NCI-H2107 (cell line): ENCODE measurements around the gene MAD1L1.

ENCODE experiments used
- DNase-seq: peaks from one replicate; lab custom pipeline; 2025; lab: John Stamatoyannopoulos, UW

MAD1L1 gene

DNA sequence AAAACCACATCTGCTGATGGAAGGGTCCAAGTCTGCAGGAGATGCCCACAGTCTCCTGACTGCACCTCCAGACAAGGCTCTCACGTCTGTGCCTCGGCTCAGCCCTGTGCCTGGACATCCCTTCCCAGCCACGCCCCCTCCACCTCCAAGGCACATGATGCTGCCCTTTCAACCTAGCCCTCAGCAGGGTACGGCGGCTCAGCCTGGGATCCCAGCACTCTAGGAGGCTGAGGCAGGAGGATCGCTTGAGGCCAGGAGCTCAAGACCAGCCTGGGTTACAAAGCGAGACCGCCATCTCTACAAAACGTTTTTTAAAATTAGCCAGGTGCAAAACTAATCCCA lies 14.3 kb downstream of the MAD1L1 start:
- no peak for DNase-seq

- no peak for DNase-seq
These were observed 14.9 kb downstream of the MAD1L1 start for GRCh38 chr7:2217716-2218443.

DNA sequence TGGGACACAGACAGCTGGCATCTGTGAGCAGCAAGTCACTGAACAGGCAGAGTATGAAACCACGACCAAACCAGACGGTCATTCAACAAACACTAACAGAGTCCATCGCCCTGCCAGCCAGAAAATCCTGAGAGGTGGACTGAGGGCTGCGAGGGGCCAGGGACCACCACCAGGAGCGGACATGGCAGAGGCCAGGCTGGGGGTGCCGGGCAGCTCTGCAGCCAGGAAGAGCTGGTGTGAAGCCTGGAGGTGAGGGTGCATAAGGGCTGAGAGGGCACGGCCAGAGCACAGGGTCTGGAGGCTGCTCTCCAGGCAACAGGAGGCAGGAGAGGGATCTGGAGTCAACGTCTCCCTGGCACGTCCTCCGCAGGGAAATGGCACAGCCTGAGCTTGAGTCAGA lies 15.5 kb downstream of the MAD1L1 start:
- DNase-seq, result no peak

DNA sequence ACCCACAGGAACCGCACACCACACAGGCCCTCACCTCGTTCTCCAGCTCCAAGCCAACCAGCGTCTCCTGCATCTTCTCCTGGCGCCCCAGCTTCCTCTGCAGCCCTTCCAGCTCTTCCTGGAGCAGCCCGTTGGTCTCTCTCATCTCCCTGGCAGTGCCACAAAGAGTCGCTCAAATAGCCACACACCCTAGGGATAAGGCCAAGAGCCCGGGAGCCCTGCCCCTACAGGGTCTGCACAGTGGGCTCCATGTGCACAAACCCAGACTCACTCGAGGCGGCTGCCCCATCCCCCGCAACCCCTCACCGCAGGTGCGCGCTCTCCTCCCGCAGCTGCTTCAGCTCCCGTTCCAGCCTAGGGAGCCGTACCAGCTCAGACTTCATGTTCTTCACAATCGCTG lies 16.9 kb downstream of the MAD1L1 start:
- DNase-seq, result no peak

- DNase-seq, result no peak
These were observed 18.1 kb downstream of the MAD1L1 start for GRCh38 chr7:2214636-2215035.

DNA sequence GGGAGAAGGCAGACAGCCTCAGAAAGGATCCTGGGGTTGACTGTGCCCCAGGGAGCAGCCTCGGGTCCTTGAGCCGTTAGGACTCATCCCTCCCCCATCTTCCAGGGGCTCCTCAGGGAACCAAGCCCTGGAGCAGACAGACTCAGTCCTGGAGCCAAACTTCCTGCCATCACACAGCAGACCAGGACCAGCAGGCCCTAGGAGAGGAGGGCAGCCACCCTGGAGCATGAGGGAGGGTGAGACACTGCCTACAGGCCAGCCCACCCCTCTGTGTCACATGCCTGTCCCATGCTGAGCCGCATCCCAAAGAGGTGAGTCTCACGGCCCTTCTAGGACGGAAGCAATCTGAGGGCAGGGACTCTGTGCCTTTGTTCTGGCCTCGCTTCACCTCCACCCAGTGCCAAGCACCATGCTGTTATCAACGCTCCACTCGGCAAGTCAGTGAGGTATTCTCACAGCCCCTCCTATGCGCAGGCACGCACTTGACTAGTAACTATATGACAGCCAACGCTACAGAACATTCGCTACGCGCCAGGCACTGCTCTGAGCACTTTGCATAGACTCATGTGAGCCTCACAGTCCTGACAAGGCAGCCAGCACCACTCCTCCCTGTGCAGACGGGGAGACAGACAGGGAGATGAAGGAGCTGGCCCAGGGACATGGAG lies 19.1 kb downstream of the MAD1L1 start:
- no peak for DNase-seq

- no peak for DNase-seq
These were observed 19.8 kb downstream of the MAD1L1 start for GRCh38 chr7:2212906-2213305.

DNA sequence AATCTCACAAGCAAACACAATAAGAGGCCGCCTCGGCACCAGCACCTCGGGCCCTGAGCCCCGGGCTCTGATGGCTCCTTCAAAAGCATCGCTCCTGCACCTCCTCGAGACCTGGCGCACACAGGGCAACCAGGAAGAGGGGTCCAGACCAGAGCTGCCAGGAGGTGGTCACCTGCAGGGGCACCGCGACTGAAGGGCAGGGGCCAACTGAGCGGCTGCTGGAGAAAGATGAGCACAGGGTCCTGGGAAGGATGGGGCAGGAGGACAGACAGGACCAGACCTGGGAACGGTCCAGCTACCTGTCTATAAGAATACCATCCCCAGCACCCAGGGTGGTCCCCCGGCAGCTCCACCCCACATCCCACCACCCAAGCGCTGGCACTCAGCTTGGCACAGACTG lies 20.8 kb downstream of the MAD1L1 start:
- DNase-seq, result no peak

DNA sequence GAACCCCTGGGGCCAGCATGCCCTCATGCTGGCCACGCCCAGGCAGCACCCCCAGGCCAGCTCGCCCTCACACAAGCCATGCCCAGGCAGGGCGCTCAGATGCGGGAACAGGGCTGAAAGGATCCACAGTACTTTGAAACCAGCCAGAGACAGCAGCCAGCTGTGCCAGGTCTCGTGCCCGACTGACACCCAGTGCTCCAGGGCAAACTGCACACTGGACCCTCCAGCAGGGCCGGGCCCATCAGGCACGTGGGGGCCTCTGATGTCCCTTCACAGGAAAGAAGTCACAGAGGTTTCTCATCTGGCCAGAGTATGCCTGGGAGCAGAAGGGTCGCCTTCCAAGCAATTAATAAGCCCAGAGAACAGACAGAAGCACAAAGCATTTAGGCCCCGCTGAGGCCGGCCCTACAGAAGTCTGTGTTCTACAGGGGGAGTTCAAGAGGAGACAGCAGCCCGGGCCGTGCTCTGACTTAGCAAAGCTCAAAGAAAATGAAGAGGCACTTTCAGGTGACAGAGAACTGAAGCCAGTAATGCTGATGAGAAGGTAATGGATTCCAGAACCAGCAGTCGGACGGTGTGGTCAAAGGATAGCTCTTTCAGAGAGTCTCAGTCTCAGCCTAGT lies 21.4 kb downstream of the MAD1L1 start:
- DNase-seq, result no peak

DNA sequence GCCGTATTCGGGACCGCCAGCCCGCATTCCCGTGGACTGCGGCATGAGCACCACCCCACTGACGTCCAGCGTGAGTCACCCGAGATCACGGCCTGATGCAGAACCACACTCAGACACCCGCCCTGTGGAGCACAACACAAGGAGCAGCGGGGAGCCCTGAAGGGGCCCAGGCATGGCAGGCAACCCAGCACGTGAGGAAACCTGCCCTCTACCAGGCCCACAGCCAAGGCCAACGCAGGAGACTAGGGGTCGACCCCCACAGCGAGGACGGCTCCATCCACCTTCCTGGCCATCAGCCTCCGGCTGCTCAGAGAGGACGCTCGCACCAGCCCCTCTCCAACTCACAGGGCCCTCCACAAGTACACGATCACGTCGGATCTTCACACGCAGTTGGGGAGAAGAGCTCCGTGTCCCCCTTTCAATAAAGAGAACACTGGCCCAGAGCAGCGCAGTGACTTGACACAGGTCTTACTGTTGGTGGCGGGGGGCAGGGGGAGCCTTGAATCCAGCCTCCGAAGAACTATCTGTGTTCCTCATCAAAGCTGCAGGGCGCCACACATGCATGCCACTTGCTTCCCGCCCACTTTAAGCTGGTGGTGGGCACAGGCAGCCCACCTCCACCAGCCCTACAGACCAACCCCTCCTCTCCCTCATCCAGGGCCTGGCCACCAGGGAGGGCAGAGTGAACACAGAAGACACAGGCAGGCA lies 22.0 kb downstream of the MAD1L1 start:
- DNase-seq, result no peak

DNA sequence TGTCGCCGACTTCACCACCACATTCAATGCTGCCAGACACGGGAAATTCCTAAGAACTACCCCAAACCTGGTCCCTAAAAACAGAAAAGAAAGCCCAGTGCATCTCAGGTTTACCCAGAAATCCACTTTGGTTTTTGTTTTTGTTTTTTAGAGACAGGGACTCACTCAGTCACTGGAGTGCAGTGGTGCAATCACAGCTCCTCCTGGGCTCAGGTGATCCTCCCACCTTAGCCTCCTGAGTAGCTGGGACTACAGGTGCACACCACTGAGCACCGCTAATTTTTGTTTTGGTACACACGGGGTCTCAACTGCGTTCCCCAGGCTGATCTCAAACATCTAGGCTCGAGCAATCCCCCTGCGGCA lies 22.8 kb downstream of the MAD1L1 start:
- DNase-seq, result no peak

- peak; percentile 73 for DNase-seq
These were observed 23.4 kb downstream of the MAD1L1 start for GRCh38 chr7:2209146-2209960.

- DNase-seq, result no peak
These were observed 24.0 kb downstream of the MAD1L1 start for GRCh38 chr7:2208712-2209111.

- no peak for DNase-seq
These were observed 27.5 kb downstream of the MAD1L1 start for GRCh38 chr7:2205036-2205780.

DNA sequence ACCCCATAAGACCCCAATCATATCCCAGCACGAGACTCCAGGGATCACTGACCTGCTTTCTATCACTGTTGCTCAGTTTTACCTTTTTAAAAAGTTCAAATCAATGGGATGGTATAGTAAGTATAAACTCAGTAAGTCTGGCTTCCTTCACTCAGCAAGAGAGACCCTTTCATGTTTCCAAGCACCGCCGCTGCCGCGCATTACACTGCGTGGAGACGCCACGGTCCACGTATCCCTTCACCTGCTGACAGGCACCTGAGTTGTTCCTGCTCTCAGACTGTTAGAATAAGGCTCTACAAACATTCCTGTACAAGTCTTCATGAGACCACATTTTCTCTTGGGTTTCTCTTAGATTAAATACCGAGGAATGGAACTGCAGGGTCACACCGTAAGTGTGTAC lies 28.3 kb downstream of the MAD1L1 start:
- DNase-seq, result no peak

DNA sequence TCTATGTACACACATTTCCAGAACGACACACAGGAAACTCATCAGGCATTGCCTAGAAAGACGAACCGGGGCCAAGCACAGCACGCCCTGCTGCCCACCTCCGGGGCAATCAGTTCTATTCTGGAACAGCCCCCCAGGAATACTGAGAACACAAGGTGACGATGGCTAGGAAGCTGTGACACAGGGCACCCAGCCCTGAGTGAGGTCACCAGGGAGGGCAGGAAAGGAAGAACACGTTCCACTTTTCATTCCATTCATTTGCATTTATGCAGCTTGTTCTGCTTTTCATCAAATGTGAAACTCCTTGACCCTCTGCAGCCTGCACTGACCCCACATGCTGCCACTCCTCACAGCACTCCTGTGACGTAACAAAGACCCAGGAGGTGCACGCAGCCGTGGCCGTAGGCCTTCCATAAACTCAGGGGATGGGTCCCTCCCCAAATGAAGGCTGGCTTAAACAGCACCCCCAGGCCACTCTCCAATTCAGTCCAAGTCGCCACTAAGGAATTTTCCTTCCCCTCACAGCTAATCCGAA lies 28.9 kb downstream of the MAD1L1 start:
- DNase-seq, result no peak

GRCh38 chr7:2202901-2203765 lies 29.6 kb downstream of the MAD1L1 start:
- DNase-seq, result no peak

DNA sequence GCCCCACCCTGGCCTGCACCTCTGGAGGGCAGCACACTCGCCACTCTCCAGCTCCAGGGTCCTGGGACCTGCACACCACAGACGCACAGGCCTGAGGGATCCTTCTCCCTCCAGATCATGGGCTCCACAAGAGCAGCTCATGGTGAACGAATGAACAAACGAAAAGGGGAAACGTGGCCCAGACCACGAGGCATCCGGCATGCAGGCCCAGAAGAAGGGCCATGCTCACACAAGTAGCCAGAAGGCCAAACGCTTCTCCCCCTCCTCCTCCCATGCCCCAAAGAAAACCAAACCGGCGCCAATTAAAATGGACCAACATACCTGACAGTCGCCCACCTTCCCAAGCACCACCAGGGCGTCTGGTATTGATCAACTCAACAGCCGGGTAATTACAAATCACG lies 30.4 kb downstream of the MAD1L1 start:
- DNase-seq, result no peak

GRCh38 chr7:2201686-2202360 lies 30.9 kb downstream of the MAD1L1 start:
- no peak for DNase-seq

- no peak for DNase-seq
These were observed 31.6 kb downstream of the MAD1L1 start for GRCh38 chr7:2201128-2201527.
